ENCODE data around the gene C1orf210.

C1orf210 gene

DNA sequence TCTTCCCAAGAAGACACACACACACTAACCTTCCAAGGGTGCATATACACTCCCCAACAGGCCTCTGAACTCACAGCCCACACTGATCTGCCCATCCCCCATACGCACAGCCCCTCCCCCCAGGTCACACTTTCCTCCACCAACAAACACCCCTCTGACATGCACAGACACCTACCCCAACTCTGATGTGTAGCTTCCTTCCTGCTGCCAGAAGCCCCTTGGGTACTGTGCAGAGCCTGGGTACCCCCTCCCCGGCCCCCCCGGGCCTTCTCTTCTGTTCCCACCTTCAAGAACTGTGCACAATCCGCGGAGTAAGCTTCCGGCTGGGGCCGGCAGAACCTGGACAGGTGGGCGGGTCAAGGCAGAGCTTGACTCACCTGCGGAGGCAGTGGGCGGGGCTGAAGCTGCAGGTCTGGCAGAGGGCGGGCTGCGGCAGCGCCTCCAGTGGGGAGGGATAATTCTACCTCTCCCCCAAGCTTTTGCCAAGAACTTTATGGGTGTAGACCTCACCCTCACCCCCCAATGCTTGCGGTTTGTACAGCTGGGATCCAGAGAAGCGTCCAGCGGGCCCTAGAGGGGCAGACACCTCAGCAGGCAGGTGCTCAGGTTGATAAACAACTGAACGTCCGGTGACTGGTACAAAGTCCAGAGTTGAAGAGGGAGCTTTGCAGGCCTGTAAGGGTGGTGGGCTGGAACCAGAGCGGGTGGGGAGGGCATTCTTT lies at the start of gene C1orf210:
C1orf210 (minus strand) TSS at position 313 of the 722 bp plus-strand sequence. CDS start 2,311 bp downstream, outside the sequence.
- Mint-ChIP-seq H3K9me3 (ENCODE audit: low read depth) (no peaks in the 10 kb centered on the region), H3K4me3 (no peak within 1 kb of the TSS), H3K27ac (no peak within 1 kb of the TSS), H3K27me3 (no peaks in the 10 kb centered on the region), H3K36me3 (no peaks in the 10 kb centered on the region), H3K4me1 (ENCODE audit: low read depth) (no peaks in the 10 kb centered on the region)

DNA sequence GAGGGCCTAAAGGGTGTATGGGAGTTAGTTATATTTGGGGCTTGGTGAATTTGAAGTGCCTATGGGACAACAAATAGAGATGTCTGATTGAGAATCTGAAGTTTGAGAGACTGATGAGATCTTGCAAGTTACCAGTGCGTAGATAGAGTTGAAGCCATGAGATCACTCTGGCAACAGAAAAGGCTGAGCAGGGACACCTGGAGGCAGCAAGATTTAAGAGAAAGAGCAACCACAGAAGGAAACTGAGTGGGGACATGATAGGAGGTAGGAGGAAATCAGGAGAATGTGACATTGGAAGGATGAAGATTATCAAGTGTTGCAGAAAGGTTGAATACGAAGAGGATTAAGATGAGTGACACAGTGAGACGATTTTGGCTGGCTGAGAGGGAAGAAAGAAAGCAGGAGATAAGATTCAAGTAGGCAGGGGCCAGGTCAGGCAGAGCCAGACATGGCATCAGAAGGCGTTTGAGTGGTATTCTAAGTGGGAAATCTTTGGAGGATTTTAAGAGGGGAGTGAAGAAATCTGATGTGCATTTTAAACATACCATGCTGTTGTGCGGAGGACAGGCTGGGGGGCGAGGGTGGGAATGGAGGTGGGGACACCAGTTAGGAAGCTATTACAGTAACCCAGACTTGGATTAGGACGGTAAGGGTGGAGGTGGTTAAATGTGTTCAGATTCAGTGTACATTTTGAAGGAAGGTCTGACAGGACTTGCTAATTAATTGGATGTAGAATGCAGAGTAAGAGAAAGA lies 49.2 kb upstream of the C1orf210 start:
- no peaks in the 10 kb centered on the region for H3K27me3 Mint-ChIP-seq

DNA sequence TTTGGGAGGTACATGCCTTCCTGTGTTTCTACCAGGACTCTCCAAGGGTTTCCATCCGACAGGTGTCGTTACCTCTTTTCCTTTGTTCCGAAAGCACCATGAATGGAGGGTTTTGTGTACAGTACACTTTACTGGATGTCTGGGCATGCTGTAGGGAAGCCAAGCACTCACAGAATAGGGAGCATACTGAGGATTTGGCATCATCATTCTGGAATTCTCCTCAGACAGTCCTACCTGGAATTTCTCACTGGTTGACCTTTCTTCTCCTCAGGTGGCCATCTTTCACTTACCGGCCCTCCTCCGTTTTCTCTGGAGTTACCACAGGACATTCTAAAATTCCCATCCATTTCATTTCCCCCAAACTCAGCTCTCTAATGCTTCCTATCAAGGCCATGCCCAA lies 46.3 kb upstream of the C1orf210 start:
- Mint-ChIP-seq H3K4me1 (ENCODE audit: low read depth) (peaks cover 19% of the 10 kb centered on the region), H3K27ac (no peak overlapping the region), H3K27me3 (no peaks in the 10 kb centered on the region), H3K4me3 (no peak overlapping the region), H3K36me3 (peaks cover 5% of the 10 kb centered on the region), H3K9me3 (ENCODE audit: low read depth) (no peaks in the 10 kb centered on the region)

More for the DNA sequence above, 49.2 kb upstream of the C1orf210 start:
- Mint-ChIP-seq H3K27ac (no peak overlapping the region), H3K4me1 (ENCODE audit: low read depth) (peaks cover 6% of the 10 kb centered on the region), H3K4me3 (no peak overlapping the region), H3K9me3 (ENCODE audit: low read depth) (no peaks in the 10 kb centered on the region), H3K36me3 (no peaks in the 10 kb centered on the region)

DNA sequence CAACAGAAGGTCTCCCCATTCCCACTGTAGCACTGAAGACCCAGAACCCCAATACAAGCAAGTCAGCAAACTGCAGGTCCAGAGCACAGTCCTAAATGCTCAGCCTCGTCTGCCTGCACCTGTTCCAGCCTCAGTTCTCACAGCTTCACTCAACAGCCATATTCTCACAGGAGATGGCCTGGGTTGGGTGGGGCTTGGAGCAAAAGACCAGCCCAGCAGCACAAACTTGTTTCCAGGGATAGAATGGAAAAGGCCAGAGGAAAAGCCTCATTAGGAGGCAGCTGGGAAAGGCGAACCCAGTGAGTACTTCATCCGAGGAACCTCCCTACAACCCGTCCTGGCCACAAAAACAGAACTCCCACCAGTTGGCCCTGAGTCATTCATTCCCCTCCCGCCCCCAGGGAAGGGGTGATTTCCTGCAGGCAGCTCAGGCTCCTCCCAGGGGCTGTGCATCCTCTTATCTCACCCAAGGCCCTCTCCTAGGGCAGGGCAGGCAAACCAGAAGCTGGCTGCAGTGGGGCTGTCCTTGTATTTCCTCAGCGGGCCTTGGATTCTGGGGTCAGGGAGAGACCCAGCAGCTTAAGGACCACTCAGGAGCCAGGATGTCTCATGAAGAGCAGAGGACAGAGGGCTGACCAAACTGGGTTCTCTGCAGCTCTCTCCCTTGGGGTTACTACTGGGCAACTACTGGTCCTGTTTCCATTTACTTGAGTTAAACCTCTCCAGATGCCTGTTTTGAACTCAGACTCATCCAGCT lies 44.8 kb upstream of the C1orf210 start:
- peaks cover 19% of the 10 kb centered on the region for H3K4me1 Mint-ChIP-seq (ENCODE audit: low read depth)
- peaks cover 2% of the 10 kb centered on the region for H3K9me3 Mint-ChIP-seq (ENCODE audit: low read depth)
- H3K27me3 Mint-ChIP-seq = no peaks in the 10 kb centered on the region
- peaks cover 6% of the 10 kb centered on the region for H3K36me3 Mint-ChIP-seq
- H3K4me3 Mint-ChIP-seq = no peak overlapping the region
- no peak overlapping the region for H3K27ac Mint-ChIP-seq

DNA sequence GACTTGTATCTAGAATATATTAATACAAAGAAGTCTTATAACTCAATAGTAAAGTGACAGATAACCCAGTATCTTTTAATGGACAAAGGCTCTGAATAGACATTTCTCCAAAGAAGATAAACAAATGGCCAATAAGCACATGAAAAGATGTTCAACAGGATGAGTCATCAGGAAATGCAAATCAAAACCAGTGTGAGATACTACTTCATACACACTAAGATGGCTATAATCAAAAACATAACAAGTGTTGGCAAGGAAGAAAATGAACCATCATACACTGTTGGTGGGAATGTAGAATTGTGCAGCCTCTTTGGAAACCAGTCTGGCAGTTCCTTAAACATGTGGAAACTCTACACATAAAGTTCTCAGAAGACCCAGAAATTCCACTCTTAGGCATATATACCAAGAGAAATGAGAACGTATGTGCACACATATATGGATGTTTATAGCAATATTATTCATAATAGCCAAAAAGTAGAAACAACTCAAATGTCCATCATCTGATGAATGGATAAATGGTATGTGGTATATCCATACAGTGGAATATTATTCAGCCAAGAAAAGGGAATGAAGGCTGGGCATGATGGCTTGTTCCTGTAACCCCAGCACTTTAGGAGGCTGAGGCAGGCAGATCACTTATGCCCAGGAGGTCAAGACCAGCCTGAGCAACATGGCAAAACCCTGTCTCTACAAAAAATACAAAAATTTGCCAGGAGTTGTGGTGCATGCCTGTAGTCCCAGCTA lies 42.3 kb upstream of the C1orf210 start:
- H3K36me3 Mint-ChIP-seq = peaks cover 14% of the 10 kb centered on the region
- H3K4me1 Mint-ChIP-seq (ENCODE audit: low read depth) = peaks cover 19% of the 10 kb centered on the region
- H3K4me3 Mint-ChIP-seq = no peak overlapping the region
- no peaks in the 10 kb centered on the region for H3K27me3 Mint-ChIP-seq
- H3K9me3 Mint-ChIP-seq (ENCODE audit: low read depth) = peaks cover 12% of the 10 kb centered on the region
- no peak overlapping the region for H3K27ac Mint-ChIP-seq

DNA sequence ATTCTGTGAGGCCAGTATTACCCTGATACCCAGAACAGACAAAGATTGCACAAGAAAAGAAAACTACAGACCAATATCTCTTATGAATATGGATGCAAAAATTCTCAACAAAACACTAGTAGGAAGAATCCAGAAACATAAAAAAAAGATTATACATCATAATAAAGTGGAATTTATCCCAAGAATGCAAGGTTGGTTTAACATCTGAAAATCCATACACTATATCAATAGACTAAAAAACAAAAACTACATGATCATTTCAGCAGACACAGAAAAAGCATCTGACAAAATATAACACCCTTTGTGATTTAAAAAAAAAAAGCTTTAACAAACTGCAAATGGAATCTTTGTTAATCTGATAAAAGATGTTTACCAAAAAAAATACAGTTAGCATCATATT lies 40.0 kb upstream of the C1orf210 start:
- peaks cover 17% of the 10 kb centered on the region for H3K4me1 Mint-ChIP-seq (ENCODE audit: low read depth)
- H3K27ac Mint-ChIP-seq = no peak overlapping the region
- no peak overlapping the region for H3K4me3 Mint-ChIP-seq
- H3K36me3 Mint-ChIP-seq = peaks cover 14% of the 10 kb centered on the region
- H3K9me3 Mint-ChIP-seq (ENCODE audit: low read depth) = peaks cover 12% of the 10 kb centered on the region
- no peaks in the 10 kb centered on the region for H3K27me3 Mint-ChIP-seq

DNA sequence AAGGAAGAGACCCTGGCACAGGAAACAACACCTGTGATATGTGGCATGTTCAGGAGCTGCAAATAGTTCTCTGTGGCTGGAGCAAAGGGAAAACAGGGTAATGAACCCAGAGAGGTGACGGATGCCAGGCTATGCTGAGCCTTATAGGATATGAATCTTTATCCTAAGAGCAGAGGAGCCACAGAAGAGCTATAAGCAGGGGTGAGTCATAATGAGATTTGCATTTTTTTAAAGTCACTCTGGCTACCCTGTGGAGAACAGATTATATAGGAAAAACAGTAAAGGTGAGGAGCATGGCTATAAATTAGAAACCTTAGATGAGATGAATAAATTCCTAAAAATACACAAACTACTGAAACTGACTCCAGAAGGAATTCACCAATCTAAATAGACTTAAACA lies 39.4 kb upstream of the C1orf210 start:
- H3K9me3 Mint-ChIP-seq (ENCODE audit: low read depth) = peaks cover 12% of the 10 kb centered on the region
- no peak overlapping the region for H3K4me3 Mint-ChIP-seq
- no peaks in the 10 kb centered on the region for H3K27me3 Mint-ChIP-seq
- no peak overlapping the region for H3K27ac Mint-ChIP-seq
- peaks cover 13% of the 10 kb centered on the region for H3K4me1 Mint-ChIP-seq (ENCODE audit: low read depth)
- H3K36me3 Mint-ChIP-seq = peaks cover 14% of the 10 kb centered on the region

DNA sequence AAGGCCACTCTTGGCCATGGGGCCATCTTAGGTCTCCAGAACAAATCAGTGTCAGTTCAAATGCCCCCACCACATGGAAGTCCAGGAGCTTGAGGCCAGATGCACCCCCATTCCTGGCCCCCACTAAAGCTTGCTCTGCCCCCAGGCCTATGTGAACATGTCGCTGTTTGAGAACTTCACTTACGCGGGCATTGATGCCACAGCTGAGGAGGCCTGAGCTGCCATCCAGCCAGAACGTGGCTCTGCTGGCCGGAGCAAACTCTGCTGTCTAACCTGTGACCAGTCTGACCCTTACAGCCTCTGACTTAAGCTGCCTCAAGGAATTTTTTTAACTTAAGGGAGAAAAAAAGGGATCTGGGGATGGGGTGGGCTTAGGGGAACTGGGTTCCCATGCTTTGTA lies 37.1 kb upstream of the C1orf210 start:
- H3K36me3 Mint-ChIP-seq = peaks cover 10% of the 10 kb centered on the region
- peaks cover 7% of the 10 kb centered on the region for H3K4me1 Mint-ChIP-seq (ENCODE audit: low read depth)

DNA sequence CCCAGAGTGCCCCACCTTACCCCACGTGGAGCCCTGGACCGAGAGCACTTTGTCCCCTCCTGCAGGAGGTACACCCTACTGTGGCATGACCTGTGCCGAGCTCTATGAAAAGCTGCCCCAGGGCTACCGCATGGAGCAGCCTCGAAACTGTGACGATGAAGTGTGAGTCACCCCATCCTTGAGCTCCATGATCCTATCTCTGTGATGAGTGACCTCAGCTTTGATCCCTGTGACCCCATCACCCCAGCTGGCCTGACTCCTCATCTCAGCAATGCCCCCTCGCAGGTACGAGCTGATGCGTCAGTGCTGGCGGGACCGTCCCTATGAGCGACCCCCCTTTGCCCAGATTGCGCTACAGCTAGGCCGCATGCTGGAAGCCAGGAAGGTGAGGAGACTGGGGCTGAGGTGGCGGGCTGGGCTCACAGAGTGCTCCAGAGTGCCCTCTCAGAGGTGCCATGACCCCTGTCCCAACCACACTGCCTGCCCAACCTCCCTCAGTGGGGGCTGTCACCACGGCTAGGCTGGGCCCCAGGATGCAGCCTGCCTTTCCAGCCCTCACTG lies 36.0 kb upstream of the C1orf210 start:
- H3K27ac Mint-ChIP-seq = no peak overlapping the region
- no peak overlapping the region for H3K4me3 Mint-ChIP-seq
- H3K9me3 Mint-ChIP-seq (ENCODE audit: low read depth) = peaks cover 12% of the 10 kb centered on the region
- peaks cover 10% of the 10 kb centered on the region for H3K36me3 Mint-ChIP-seq
- H3K4me1 Mint-ChIP-seq (ENCODE audit: low read depth) = no peaks in the 10 kb centered on the region
- H3K27me3 Mint-ChIP-seq = no peaks in the 10 kb centered on the region

More for the DNA sequence above, 37.1 kb upstream of the C1orf210 start:
- Mint-ChIP-seq H3K9me3 (ENCODE audit: low read depth) (peaks cover 12% of the 10 kb centered on the region), H3K27ac (no peak overlapping the region), H3K27me3 (no peaks in the 10 kb centered on the region), H3K4me3 (no peak overlapping the region)

DNA sequence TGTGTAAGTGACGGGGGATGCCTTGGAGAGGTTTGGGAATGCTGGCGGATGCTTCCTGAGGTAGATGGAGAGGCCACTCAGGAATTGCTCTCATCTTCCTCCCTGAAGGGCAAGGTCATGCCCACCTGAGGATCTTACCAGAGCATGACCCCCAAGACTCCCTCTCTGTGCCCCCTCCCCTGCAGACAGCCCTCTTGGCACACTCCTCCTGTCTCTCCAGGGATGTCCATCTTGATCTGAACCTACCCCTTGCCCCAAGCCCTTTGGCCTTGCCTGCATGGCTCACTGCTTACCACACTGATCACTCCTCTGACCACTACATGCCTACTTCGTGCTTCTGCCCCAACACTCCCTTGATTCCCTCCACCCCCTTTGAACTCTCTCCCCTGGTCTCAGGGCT lies 34.4 kb upstream of the C1orf210 start:
- H3K9me3 Mint-ChIP-seq (ENCODE audit: low read depth) = peaks cover 6% of the 10 kb centered on the region

DNA sequence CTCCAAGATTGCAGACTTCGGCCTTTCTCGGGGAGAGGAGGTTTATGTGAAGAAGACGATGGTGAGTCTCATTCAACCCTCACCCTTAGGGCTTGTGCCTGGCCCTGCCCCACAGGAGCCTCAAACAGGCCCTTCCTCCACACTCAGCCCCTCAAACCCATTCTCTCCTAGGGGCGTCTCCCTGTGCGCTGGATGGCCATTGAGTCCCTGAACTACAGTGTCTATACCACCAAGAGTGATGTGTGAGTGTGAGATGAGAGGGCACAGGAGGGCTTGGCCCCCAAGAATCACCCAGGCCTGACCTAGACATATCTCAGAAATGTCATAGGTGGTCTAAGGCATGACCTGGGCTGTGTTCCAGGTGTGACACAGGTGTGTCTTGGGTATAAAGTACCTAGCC lies 33.9 kb upstream of the C1orf210 start:
- H3K27ac Mint-ChIP-seq = no peak overlapping the region
- no peak overlapping the region for H3K4me3 Mint-ChIP-seq
- H3K27me3 Mint-ChIP-seq = no peaks in the 10 kb centered on the region
- peaks cover 2% of the 10 kb centered on the region for H3K9me3 Mint-ChIP-seq (ENCODE audit: low read depth)
- H3K4me1 Mint-ChIP-seq (ENCODE audit: low read depth) = no peaks in the 10 kb centered on the region
- peaks cover 2% of the 10 kb centered on the region for H3K36me3 Mint-ChIP-seq

More for the DNA sequence above, 34.4 kb upstream of the C1orf210 start:
- no peaks in the 10 kb centered on the region for H3K4me1 Mint-ChIP-seq (ENCODE audit: low read depth)
- no peak overlapping the region for H3K4me3 Mint-ChIP-seq
- peaks cover 5% of the 10 kb centered on the region for H3K36me3 Mint-ChIP-seq
- H3K27me3 Mint-ChIP-seq = no peaks in the 10 kb centered on the region
- no peak overlapping the region for H3K27ac Mint-ChIP-seq

DNA sequence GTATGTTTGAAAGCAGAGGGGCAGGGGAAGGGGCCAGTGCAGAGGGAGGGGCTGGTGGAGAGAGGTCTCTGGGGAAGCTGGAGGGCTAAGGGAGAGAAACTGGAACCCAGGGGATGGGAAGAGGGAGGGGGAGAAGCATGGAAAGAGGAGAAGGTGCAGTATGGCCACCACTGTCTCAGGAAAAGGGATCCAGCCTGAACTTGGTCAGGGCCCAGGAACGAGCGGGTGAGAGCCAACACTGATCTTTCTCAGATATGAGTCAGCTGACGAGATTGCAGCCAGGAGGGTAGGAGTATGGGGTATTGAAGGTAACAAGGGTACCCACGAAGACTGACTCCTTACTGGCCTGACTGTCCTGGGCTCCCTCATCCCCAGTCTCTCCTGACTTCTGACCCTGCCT lies 33.5 kb upstream of the C1orf210 start:
- Mint-ChIP-seq H3K4me3 (no peak overlapping the region), H3K27me3 (no peaks in the 10 kb centered on the region), H3K27ac (no peak overlapping the region), H3K4me1 (ENCODE audit: low read depth) (no peaks in the 10 kb centered on the region), H3K9me3 (ENCODE audit: low read depth) (no peaks in the 10 kb centered on the region), H3K36me3 (no peaks in the 10 kb centered on the region)

DNA sequence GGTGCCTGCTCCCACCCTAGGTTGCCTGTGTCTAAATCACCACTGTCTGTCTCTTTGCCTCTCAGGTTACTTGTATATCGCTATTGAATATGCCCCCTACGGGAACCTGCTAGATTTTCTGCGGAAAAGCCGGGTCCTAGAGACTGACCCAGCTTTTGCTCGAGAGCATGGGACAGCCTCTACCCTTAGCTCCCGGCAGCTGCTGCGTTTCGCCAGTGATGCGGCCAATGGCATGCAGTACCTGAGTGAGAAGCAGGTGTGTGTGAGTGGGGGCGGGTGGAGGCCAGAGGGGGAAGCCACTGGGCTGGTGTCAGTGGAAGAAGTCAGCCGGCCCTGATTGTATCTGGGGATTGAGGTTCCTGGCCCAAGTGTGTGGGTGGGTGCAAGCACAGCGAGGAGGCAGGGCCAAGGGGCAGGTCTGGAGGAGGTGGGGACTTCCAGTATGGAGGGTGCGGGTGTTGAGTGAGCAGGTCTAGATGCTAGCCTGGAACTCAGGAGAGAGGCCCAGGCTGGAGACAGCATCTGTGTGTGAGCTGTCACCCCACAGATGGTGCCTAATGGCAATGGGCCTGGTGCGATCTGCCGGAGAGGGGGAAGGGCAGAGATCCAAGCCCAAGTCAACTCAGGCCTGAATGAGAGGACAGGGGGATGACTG lies 32.6 kb upstream of the C1orf210 start:
- Mint-ChIP-seq H3K27me3 (no peaks in the 10 kb centered on the region), H3K4me3 (no peak overlapping the region), H3K27ac (no peak overlapping the region), H3K4me1 (ENCODE audit: low read depth) (no peaks in the 10 kb centered on the region), H3K9me3 (ENCODE audit: low read depth) (no peaks in the 10 kb centered on the region), H3K36me3 (no peaks in the 10 kb centered on the region)
